Breast epithelium (tissue), 3 donors: ENCODE results near the gene AGBL1.

Experiments used
- CTCF ChIP-seq, 3 donors: fragments of 450-650 bp; IDR thresholded peaks; one replicate each; pipeline ENCODE4 v1.5.1; 2016 to 2017; ENCODE audit warnings: antibody characterized with exemption in 3 of 3, mild to moderate bottlenecking in 3 of 3, moderate library complexity in 3 of 3
- POLR2A ChIP-seq: fragments of 450-650 bp; IDR thresholded peaks from one replicate; pipeline ENCODE4 v1.6.1; 2016; ENCODE audit warnings: antibody characterized with exemption, mild to moderate bottlenecking, moderate library complexity
- POLR2AphosphoS5 ChIP-seq, 3 donors: sonication (generic); formaldehyde crosslinking; IDR thresholded peaks; one replicate each; pipeline ENCODE4 v1.6.1; 2017; ENCODE audit warnings: antibody characterized with exemption in 3 of 3

GRCh38 chr15:86221119-86221518, 141.4 kb downstream of the AGBL1 start:
- TF ChIP-seq CTCF (IDR thresholded peaks at IDR 0.05) (no peak), POLR2A (no peak), POLR2AphosphoS5 (IDR thresholded peaks at IDR 0.05) (no peak)
